ENCODE data around the gene GDPD4. TPM values are rescaled to one million over a fixed set of nuclear protein-coding genes. Genes with fewer than 3 reads are reported as not detected.
A peak's percentile ranks its signal among the peaks of the same experiment; 100 is the strongest.

The GDPD4 gene
- total RNA-seq, 4 donors from 2014 or later: not detected

GRCh38 chr11:77191823-77192495, 109.5 kb downstream of the GDPD4 start:
- no peak for DNase-seq (ENCODE audit: low spot score in 2 of 2)
- H3K36me3 ChIP-seq: peaks cover 0 to 14% (median 0%) of the 10 kb centered on the region in 3 donors
- TF ChIP-seq CTCF (IDR thresholded peaks at IDR 0.05) (peak in 3 of 5 experiments; percentile 10 to 25 (median 24)), EP300 (IDR thresholded peaks at IDR 0.05) (no peak), POLR2A (IDR thresholded peaks at IDR 0.05) (no peak)
- no peaks in the 10 kb centered on the region for H3K9me3 ChIP-seq
- peaks cover 0 to 7% (median 0%) of the 10 kb centered on the region in 4 donors for H3K4me1 ChIP-seq
- no peaks in the 10 kb centered on the region for H3K27me3 ChIP-seq
- WGBS, 2 donors: 37 to 46% methylated on average over 23 to 27 of the region's 27 CpGs
- H3K27ac ChIP-seq: no peak overlapping the region
- H3K4me3 ChIP-seq: no peak overlapping the region

GRCh38 chr11:77191429-77191822, 110.1 kb downstream of the GDPD4 start:
- no peak overlapping the region for H3K4me3 ChIP-seq
- H3K36me3 ChIP-seq: peaks cover 0 to 14% (median 0%) of the 10 kb centered on the region in 3 donors
- H3K27ac ChIP-seq: no peak overlapping the region
- peaks cover 0 to 7% (median 0%) of the 10 kb centered on the region in 4 donors for H3K4me1 ChIP-seq
- no peaks in the 10 kb centered on the region for H3K9me3 ChIP-seq
- WGBS, 2 donors: 68% methylated on average over 8 to 11 of the region's 11 CpGs
- TF ChIP-seq POLR2A (IDR thresholded peaks at IDR 0.05) (no peak), CTCF (IDR thresholded peaks at IDR 0.05) (no peak), EP300 (IDR thresholded peaks at IDR 0.05) (no peak)
- no peaks in the 10 kb centered on the region for H3K27me3 ChIP-seq
- no peak for DNase-seq (ENCODE audit: low spot score in 2 of 2)

- Histone ChIP-seq H3K36me3 (peaks cover 0 to 14% (median 0%) of the 10 kb centered on the region in 3 donors), H3K27ac (no peak overlapping the region), H3K4me1 (peaks cover 0 to 7% (median 0%) of the 10 kb centered on the region in 4 donors), H3K9me3 (no peaks in the 10 kb centered on the region), H3K4me3 (no peak overlapping the region), H3K27me3 (no peaks in the 10 kb centered on the region)
- TF ChIP-seq CTCF (IDR thresholded peaks at IDR 0.05) (no peak), EP300 (IDR thresholded peaks at IDR 0.05) (no peak), POLR2A (IDR thresholded peaks at IDR 0.05) (no peak)
- DNase-seq (ENCODE audit: low spot score in 2 of 2): no peak
- WGBS, 2 donors: 84% methylated on average over 18 to 19 of the region's 21 CpGs
Measured at GRCh38 chr11:77190331-77191075, 111.0 kb downstream of the GDPD4 start.

- TF ChIP-seq EP300 (IDR thresholded peaks at IDR 0.05): no peak
- no peak for TF ChIP-seq CTCF (IDR thresholded peaks at IDR 0.05)
- no peak for TF ChIP-seq POLR2A (IDR thresholded peaks at IDR 0.05)
- H3K4me3 ChIP-seq: no peak overlapping the region
- H3K36me3 ChIP-seq: peaks cover 0 to 9% (median 0%) of the 10 kb centered on the region in 3 donors
- H3K27me3 ChIP-seq: no peaks in the 10 kb centered on the region
- no peak overlapping the region for H3K27ac ChIP-seq
- 87 to 92% methylated on average over 22 to 28 of the region's 28 CpGs for WGBS, 2 donors
- H3K9me3 ChIP-seq: no peaks in the 10 kb centered on the region
- H3K4me1 ChIP-seq: peaks cover 0 to 7% (median 0%) of the 10 kb centered on the region in 4 donors
- no peak for DNase-seq (ENCODE audit: low spot score in 2 of 2)
Measured at GRCh38 chr11:77189588-77190210, 111.8 kb downstream of the GDPD4 start.
